IPS DF 6.9 (cell line): ENCODE measurements around the gene SLC49A4.

ENCODE experiments used
- DNase-seq: peaks from one replicate; pipeline ENCODE4 v3.0.0-alpha.2; 2013; ENCODE audit warnings: low read depth, low spot score
- H3K27ac ChIP-seq: one replicate; pipeline ENCODE4 v1.5.1; 2013; ENCODE audit warnings: low read length, control low read depth
- H3K27me3 ChIP-seq: 2 replicates; pipeline ENCODE4 v1.6.1; 2013; ENCODE audit warnings: mild to moderate bottlenecking, low read length; ENCODE audit not compliant: control insufficient read depth, insufficient read depth
- H3K36me3 ChIP-seq: 2 replicates; pipeline ENCODE4 v1.6.1; 2013; ENCODE audit warnings: low read length; ENCODE audit not compliant: control insufficient read depth, insufficient read depth
- H3K4me1 ChIP-seq: 2 replicates; pipeline ENCODE4 v1.6.1; 2013; ENCODE audit warnings: low read length; ENCODE audit not compliant: control insufficient read depth, insufficient read depth
- H3K4me3 ChIP-seq: 2 replicates; pipeline ENCODE4 v1.5.1; 2013; ENCODE audit warnings: mild to moderate bottlenecking, low read length
- H3K9me3 ChIP-seq: 2 replicates; pipeline ENCODE4 v1.6.1; 2013; ENCODE audit warnings: low read length, inconsistent platforms; ENCODE audit not compliant: control insufficient read depth, insufficient read depth
- WGBS: extraction: QIAGEN DNeasy Blood & Tissue Kit; methylation state at CpG from one replicate; pipeline ENCODE4 v1.1.7; 2013; ENCODE audit warnings: mixed read lengths, missing lambda C conversion rate; ENCODE audit not compliant: insufficient read length, insufficient coverage; 5-methylcytosine and 5-hydroxymethylcytosine counted together

Gene SLC49A4

DNA sequence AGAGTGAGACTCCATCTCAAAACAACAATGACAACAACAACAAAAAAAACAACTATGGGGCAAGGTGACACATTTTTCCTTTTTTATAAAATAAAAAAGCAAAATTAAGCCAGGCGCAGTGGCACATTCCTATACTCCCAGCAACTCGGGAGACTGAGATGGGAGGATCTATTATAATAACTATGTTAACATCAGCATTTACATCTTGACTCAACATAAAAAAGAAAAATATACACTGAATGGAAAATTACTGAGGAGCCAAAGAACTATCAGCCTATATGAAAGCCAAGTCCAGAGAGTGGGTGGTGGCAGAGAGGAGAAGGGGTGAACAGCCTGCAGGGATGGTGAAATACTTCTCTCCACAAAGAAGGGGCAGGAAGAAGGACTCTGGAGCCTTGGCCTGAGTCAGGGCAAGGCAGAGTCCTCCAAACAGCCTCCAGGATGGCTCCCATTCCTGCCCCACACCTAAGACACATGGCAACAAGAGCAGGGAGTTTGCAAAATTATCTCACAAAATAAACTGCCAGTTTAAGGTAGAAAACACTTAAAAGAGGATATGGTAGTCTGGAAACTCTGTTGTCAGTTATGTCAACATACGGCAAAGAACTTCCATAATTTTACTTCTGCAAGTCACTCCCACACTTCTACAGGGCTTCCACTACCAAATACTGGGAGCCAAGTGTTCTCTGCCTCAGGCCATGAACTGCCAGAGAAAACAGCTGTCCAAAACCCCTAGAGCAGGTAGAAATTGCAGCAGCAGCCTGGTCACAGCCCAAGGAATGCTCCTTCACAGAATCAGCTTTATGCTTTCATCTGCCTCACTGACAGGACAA, 27.1 kb upstream of the SLC49A4 start:
- no peaks in the 10 kb centered on the region for H3K9me3 ChIP-seq
- no peak overlapping the region for H3K27ac ChIP-seq
- H3K27me3 ChIP-seq: no peaks in the 10 kb centered on the region
- H3K4me3 ChIP-seq: no peak overlapping the region
- WGBS: no CpG with 5 or more reads among the region's 3 CpGs
- no peak for DNase-seq
- H3K4me1 ChIP-seq: no peaks in the 10 kb centered on the region
- no peaks in the 10 kb centered on the region for H3K36me3 ChIP-seq

DNA sequence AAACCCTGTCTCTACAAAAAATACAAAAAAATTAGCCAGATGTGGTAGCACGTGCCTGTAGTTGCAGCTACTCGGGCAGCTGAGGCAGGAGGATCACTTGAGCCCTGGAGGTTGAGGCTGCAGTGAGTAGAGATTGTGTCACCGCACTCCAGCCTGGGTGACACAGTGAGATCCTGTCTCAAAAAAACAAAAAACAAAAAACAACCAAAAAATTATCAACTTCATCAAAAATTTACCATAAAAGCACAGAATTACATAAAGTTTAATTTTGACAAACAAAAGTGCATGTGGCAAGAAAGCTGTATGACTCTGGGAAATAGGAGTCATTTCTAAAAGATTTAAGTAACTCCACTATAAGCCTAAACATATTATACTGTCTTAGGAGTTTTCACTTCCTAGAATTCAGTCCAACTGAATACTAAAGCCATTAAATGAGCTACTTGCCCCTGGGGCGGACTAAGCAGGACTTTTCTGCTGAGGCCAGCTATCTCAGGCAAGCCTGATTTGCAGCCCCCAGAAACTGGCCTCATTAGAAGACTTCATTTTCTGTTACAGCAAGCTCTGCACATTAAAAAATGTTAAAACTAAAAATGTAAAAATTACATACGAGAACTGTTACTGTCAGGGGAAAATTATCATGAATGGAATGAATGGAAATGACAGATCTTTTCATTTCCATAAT, 24.2 kb upstream of the SLC49A4 start:
- Histone ChIP-seq H3K4me1 (no peaks in the 10 kb centered on the region), H3K27ac (no peak overlapping the region), H3K27me3 (no peaks in the 10 kb centered on the region)

DNA sequence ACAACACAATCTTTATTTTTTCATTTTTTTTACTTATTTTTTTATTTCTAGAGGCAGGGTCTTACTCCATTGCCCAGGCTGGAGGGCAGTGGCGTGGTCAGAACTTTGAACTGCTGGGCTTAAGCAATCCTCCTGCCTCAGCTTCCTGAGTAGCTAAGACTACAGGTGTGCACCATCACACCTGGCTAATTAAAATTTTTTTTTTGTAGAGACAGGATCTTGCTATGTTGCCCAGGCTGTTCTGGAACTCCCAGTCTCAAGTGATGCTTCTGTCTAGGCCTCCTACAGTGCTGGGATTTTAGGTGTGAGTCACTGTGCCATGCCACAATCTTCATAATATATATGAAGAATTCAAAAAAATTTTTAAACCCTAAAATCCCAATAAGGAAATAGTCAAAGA, 22.0 kb upstream of the SLC49A4 start:
- H3K9me3 ChIP-seq: no peaks in the 10 kb centered on the region
- no peaks in the 10 kb centered on the region for H3K4me1 ChIP-seq
- no peak for DNase-seq
- no peak overlapping the region for H3K27ac ChIP-seq
- no peaks in the 10 kb centered on the region for H3K27me3 ChIP-seq
- WGBS: no CpG with 5 or more reads among the region's 1 CpG
- no peaks in the 10 kb centered on the region for H3K36me3 ChIP-seq
- H3K4me3 ChIP-seq: no peak overlapping the region

More for the DNA sequence above, 24.2 kb upstream of the SLC49A4 start:
- DNase-seq: no peak
- no peaks in the 10 kb centered on the region for H3K9me3 ChIP-seq
- H3K4me3 ChIP-seq: no peak overlapping the region
- no CpG with 5 or more reads among the region's 5 CpGs for WGBS
- no peaks in the 10 kb centered on the region for H3K36me3 ChIP-seq

DNA sequence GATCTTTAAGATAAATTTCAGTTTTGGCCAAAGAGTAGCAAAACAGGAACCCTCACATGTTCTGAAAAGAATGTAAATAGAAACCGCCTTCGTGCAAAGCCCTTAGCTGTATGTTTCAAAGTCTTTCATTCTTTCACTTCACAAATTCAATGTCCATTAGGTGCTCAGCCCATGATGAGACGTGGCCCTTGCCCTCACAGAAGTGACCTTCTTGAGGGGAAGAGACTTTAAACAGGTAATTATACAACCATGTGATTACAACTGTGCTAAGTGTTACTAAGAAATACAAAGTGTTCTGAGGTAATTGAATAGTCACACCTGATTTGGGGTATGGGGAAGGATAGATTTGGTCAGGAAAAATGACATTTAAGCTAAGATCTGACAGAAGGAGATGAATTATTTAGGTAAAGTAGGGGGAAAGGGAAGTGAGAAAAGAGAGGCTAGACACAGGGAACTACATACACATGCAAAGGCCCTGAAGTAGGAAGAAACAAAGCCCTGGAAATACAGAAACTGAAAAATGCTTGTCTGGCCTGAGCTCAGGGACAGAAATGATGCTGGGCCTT, 20.8 kb upstream of the SLC49A4 start:
- H3K27me3 ChIP-seq: no peaks in the 10 kb centered on the region
- no peaks in the 10 kb centered on the region for H3K36me3 ChIP-seq
- no peak overlapping the region for H3K4me3 ChIP-seq
- no CpG with 5 or more reads among the region's 3 CpGs for WGBS
- H3K27ac ChIP-seq: no peak overlapping the region
- no peaks in the 10 kb centered on the region for H3K9me3 ChIP-seq
- H3K4me1 ChIP-seq: no peaks in the 10 kb centered on the region
- no peak for DNase-seq

DNA sequence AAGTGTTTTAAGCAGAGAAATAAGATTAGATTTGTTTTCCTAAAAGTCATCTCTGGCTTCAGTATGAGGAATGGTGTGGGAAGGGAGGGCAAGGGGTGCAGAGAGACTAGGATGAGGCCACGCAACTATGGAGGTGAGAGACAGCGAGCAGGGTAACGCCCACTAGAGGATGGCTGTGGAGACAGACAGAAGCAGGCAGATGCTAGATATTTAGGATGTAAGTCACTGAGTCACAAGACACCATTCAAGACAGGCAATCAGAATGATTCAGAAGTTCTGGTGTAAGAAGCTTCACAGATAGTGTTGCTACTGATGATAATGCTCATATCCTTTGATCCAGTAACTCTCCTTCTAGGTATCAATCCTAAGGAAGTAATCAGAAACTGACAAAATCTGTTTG, 20.3 kb upstream of the SLC49A4 start:
- Histone ChIP-seq H3K27me3 (no peaks in the 10 kb centered on the region), H3K27ac (no peak overlapping the region), H3K4me3 (no peak overlapping the region), H3K9me3 (no peaks in the 10 kb centered on the region), H3K4me1 (no peaks in the 10 kb centered on the region), H3K36me3 (no peaks in the 10 kb centered on the region)
- WGBS: no CpG with 5 or more reads among the region's 3 CpGs
- no peak for DNase-seq

DNA sequence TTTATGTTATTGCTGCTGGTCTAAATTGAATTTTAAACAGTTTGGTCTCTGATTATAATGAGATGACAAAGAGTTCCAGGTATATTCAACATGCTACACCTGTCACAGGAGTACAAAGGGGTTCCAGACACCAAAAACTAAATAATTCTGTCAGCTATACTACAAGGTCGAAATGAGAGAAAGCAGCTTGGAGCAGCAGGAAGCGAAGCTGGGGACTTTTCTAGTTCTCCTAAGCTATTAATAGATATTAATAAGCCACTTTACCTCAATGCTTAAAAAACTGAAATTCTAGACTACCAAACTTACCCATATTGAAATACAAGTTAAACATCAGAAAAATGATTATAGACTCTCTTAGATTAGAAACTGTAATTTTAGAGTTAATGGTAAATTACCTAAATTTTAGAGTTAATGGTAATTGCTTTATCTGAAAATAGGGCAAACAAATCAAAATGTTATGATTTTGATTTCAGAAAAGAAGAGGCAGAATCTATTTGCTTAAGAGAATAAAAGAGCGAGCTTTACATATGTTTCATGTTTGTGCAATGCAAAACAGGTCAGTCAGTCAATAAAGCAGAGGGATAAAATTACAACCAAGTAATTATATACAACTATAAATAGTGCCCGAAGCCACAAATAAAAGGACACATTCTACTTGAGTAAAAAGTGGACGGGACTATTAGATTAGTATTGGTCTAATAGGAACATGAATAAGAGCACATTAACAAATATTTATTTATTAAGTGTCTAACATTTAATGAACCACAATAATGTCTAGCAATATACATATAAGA, 18.0 kb upstream of the SLC49A4 start:
- Histone ChIP-seq H3K9me3 (no peaks in the 10 kb centered on the region), H3K27me3 (no peaks in the 10 kb centered on the region), H3K36me3 (no peaks in the 10 kb centered on the region), H3K4me3 (no peak overlapping the region), H3K4me1 (no peaks in the 10 kb centered on the region), H3K27ac (no peak overlapping the region)
- no CpG with 5 or more reads among the region's 5 CpGs for WGBS
- no peak for DNase-seq

DNA sequence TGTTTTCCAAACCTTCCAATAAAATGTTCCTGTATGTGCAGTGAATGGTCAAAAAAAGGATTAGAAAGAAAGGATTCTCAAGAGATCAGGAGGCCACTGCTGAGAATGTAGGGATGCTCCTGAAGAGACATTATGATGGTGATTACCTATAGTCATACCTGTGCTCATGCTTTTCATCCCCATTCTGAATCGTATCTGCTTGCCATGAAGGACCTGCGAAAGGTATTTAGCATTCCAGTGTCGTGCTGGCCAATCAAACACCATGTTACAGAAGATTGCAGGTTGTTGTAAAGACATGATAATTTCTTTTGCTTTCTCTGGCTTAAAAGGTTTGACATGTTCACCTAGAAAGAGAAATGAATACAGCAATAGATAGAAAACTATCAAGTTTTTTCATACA, 17.3 kb upstream of the SLC49A4 start:
- H3K4me3 ChIP-seq: no peak overlapping the region
- no peak for DNase-seq
- no peaks in the 10 kb centered on the region for H3K9me3 ChIP-seq
- WGBS: no CpG with 5 or more reads among the region's 3 CpGs
- H3K36me3 ChIP-seq: no peaks in the 10 kb centered on the region
- H3K4me1 ChIP-seq: no peaks in the 10 kb centered on the region
- H3K27ac ChIP-seq: no peak overlapping the region
- no peaks in the 10 kb centered on the region for H3K27me3 ChIP-seq

DNA sequence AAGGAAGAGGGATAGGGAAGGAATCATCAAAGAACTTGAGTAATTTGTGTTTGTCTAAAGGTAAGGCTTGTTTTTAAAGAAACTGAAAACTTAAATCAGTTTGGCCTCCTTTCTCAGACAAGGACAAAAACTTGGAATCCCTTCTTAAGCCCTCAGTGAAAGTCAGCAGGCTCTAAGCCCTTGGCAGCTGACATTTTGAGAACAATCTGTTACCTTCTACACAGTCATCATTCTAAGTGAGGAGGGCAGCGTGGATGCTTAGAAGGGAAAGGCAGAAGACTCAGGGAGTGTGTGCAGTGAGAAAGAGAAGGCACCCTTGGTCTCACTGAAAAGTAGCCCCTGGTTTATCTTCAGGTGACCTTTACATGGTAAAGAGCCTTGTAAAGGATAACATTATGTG, 12.1 kb upstream of the SLC49A4 start:
- H3K9me3 ChIP-seq: no peaks in the 10 kb centered on the region
- H3K4me3 ChIP-seq: no peak overlapping the region
- H3K27ac ChIP-seq: no peak overlapping the region
- no peaks in the 10 kb centered on the region for H3K27me3 ChIP-seq
- no peaks in the 10 kb centered on the region; the same call in 1 of the 2 replicates for H3K36me3 ChIP-seq
- no peaks in the 10 kb centered on the region for H3K4me1 ChIP-seq
- no CpG with 5 or more reads among the region's 1 CpG for WGBS
- no peak for DNase-seq

DNA sequence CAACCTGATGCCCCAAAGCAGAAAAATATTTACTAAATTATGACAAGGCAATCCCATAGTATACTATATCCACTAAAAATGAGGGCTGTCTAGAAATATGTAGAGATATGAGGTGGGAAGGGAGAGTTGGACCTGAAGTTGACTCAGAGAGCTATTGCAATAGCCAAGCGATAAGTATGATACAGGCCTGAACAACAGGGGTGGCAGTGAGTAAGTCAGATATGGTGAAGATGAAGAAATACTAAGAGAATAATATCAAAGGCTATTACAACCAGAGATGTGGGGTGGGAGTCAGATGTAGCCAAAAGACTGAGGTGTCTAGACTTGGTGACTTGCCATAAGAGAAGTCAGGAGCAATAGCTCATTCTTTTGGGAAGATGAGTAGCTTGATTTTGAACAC, 10.4 kb upstream of the SLC49A4 start:
- no peak for DNase-seq
- H3K4me1 ChIP-seq: no peaks in the 10 kb centered on the region
- H3K36me3 ChIP-seq: no peaks in the 10 kb centered on the region; the same call in 1 of the 2 replicates
- H3K9me3 ChIP-seq: no peaks in the 10 kb centered on the region
- H3K27me3 ChIP-seq: no peaks in the 10 kb centered on the region
- no peak overlapping the region for H3K4me3 ChIP-seq
- no CpG with 5 or more reads among the region's 1 CpG for WGBS
- H3K27ac ChIP-seq: no peak overlapping the region

DNA sequence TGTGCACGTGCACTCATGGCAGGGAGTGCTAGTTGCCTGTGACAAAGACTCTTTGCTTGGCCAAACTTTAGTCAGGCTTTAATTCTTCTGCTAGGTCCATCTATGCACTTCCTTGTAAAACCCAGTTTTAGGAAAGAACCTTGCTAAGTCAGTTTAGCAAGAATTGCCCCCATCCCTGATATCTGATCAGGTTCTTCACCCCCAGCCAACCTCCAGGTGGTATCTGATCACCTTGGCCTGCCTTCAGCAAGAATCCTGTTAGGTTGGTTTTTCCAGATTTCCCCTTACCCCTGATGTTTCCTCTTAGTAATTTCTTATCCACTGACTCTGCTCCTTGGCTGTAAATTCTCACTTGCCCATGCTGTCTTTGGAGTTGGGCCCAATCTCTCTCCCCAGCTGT, 9.6 kb upstream of the SLC49A4 start:
- WGBS: no CpG with 5 or more reads among the region's 1 CpG
- Histone ChIP-seq H3K4me1 (no peaks in the 10 kb centered on the region), H3K4me3 (no peak overlapping the region), H3K36me3 (no peaks in the 10 kb centered on the region; the same call in 1 of the 2 replicates), H3K27me3 (no peaks in the 10 kb centered on the region), H3K27ac (no peak overlapping the region), H3K9me3 (no peaks in the 10 kb centered on the region)
- no peak for DNase-seq
